ENCODE results near the gene UBE2A. TPM values are rescaled to one million over a fixed set of nuclear protein-coding genes. Genes with fewer than 3 reads are reported as not detected.

UBE2A gene
- 31.0 TPM for total RNA-seq

- DNase-seq = peak; percentile 88
Observed at GRCh38 chrX:119574394-119575266, at the start of gene UBE2A. UBE2A (plus strand) TSS chrX:119574563; CDS start chrX:119574712, 149 bp downstream.

DNA sequence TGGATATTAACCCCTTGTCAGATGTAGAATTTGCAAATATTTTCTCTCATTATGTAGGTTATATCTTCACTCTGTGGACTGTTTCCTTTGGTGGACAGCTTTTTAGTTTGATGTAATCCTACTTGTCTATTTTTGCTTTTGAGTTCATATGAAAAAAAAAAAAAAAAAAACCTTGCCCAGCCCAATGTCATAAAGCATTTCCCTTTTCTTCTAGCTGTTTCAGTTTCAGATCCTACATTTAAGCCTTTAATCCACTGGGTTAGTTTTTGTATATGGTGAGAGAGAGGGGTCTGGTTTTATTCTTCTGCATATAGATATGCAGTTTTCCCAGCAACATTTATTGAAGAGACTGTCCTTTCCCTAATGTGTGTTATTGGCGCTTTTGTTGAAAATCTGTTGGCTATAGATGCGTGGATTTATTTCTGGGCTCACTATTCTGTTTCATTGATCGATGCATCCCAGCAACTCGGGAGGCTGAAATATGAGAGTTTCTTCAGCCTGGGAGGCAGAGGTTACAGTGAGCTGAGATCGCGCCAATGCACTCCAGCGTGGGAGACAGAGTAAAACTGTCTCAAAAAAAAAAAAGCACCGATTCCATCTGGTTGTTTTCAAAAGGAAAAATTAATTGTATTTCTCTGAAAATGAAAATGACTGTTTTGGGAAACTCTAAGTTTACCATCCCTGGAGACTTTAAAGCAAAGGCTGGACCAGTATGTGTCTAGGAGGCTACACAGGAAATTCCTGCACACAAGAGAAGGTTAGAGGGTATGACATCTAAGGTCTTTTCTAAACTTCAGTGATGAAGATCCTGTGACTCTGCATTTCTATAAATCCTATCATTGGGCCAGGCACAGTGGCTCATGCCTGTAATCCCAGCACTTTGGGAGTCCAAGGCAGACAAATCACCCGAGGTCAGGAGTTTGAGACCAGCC lies 44.8 kb upstream of the UBE2A start:
- no peak for DNase-seq

GRCh38 chrX:119537487-119537886 lies 36.9 kb upstream of the UBE2A start:
- no peak for DNase-seq

DNA sequence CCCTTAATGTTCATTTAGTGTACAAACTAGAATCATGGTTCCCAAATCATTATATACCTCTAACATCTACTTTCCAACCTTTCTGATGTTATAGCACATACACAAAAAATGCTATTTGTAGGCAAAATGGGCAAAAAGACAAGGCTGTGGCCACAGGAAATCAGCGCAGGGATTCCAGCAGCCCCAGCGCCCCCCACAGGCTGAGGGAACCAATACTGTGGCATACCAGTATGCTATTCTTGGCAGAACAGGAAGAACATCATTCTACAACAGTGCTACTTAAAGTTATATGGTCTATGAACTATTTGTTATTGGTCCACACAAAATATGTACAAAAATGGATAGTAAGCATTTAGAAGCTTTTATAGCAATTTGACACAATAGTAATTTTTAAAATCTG lies 34.5 kb upstream of the UBE2A start:
- no peak for DNase-seq

DNA sequence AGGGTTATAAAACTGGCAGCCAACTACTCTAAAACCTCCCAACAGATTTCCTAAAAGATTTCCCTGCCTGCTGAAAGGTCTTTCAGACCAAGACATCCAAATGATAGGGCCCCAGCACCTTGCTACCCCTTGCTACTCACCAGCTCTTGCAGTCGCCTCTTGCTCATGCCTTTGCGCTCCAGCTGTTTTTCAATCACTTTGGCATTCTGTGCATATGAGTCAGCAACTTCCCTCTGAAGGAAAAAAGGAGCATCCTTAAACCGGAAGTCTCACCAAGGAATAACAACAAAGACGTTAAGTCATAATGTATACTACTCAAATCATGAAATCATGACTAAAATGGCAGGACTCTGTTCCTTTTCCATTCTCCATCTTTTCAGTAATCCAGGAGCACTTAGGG lies 33.2 kb upstream of the UBE2A start:
- no peak for DNase-seq

DNA sequence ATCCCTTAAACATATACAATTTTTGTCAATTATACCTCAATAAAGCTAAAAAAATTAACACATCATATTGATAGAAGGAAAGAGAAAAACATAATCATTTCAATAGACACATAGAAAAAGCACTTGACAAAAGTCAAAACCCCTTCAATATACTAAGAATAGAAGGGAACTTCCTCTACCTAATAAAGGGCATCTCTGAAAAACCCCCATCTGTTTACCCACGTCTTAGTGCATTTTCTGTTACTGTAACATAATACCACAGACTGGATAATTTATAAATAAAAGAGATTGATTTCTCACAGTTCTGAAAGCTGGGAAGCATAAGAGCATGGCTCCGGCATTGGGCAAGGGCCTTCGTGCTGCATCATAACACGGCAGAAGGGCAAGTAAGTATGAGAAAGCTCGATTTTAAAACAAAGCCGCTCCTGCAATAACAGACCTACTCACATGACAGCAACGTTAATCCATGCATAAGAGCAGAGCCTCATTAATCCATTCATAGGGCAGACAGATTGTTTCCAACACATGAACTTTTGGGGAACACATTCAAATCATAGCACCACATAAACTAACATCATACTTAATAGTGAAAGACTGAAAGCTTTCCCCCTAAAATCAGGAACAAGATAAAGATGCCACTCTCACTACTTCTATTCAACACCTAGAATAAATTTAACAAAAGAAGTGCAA lies 24.9 kb upstream of the UBE2A start:
- no peak for DNase-seq

GRCh38 chrX:119552508-119552907 lies 21.9 kb upstream of the UBE2A start:
- no peak for DNase-seq

DNA sequence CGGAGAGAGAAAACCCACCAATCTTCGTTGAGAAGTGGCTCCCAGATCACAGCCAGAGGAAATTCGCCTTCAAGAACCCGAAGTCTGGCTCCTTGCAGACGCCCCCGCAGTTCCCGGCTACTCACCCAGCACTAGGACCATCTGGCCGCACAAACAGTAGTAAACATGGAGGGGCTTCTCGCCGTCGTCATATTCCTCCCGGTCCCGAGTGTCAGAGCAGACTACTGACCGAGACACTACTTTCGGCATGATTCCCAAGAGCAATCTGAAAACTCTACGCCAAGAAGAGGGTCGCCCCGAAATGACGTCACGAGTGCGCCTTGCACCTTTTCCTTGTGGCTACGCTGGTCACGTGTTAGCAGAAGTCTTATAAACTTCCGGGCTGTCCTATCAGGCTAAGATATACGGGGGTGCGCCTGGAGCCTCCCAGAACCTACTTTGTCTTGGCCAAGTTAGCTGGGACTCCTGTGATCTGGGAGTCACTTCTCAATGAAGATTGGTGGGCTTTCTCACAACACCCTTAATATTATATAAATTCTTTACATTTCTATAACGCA lies 9.2 kb upstream of the UBE2A start, which contains the start of gene STEEP1:
TSS of gene STEEP1 (minus strand) at position 303 of the 557 bp plus-strand sequence. CDS start at position 249, 54 bp downstream.
- DNase-seq = peak; percentile 89

GRCh38 chrX:119570351-119570835 lies 4.0 kb upstream of the UBE2A start:
- DNase-seq = no peak

- DNase-seq = no peak
Observed at GRCh38 chrX:119573222-119573621, 1.1 kb upstream of the UBE2A start.

DNA sequence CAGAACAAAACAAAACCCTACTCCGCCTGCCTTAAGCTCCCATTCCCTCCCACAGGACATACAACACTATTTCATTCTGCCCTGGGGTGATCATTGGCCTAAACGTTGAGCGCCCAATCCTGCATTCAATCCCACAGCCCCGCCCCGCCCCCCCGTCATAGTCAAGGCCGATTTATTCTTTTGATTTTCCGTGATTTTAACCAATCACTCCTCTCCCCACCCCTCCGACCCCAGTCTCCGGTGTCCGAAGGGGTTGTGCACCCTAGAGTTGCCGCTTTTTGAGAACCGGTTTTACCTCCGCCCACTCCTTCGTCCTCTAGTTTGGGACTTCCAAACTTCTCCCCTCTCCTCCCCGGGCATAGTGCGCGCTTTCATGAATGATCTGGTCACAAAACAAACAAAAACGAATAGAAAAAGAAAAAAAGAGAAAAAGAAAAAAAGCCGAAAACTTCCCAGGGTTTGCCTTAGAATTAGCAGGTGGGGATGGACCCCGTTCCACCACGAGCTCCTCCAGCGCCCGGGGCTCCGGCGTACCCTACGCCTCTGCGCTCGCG lies 446 bp upstream of the UBE2A start:
- peak; percentile 38 for DNase-seq

DNA sequence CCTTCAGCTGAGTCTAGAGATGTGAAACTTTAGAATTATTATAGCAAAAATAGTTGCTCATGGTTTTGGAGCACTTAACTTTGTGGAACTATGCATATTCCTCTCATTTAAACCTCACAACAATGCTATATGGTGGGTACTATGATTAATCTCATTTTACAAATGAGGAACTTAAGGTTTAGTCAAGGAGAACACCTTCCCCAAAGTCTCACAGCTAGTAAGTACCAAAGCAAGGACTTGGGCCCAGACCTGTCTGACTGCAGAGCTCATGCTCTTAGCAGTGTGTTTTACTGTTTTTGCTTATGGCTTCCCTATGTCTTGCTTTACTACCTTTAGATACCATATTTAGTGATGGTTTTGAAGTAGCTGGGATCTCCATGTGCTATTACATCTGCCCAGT lies 5.1 kb downstream of the UBE2A start:
- no peak for DNase-seq

GRCh38 chrX:119583431-119584059 lies 9.2 kb downstream of the UBE2A start:
- DNase-seq = no peak

GRCh38 chrX:119589810-119590209 lies 15.4 kb downstream of the UBE2A start:
- DNase-seq = no peak

DNA sequence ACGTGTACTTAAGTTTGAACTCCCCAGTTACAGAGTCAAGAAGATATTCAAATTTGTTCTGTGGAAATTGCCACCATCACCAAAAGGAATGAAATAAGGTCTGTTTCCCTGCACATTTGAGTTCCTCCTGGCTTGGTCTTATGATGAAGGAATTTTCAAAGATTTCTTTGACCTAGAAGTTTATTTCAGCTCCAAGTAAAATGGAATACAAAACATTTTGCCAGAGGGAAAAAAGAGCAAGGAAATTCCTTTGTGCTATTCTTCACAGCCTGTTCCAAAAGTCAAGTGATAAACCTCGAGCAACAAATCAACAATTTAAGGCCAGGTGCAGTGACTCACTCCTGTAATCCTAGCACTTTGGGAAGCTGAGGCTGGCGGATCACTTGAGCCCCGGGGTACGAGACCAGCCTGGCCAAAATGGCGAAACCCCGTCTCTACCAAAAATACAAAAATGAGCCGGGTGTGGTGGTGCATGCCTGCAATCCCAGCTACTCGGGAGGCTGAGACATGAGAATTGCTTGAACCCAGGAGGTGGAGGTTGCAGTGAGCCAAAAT lies 28.4 kb downstream of the UBE2A start:
- DNase-seq = no peak

DNA sequence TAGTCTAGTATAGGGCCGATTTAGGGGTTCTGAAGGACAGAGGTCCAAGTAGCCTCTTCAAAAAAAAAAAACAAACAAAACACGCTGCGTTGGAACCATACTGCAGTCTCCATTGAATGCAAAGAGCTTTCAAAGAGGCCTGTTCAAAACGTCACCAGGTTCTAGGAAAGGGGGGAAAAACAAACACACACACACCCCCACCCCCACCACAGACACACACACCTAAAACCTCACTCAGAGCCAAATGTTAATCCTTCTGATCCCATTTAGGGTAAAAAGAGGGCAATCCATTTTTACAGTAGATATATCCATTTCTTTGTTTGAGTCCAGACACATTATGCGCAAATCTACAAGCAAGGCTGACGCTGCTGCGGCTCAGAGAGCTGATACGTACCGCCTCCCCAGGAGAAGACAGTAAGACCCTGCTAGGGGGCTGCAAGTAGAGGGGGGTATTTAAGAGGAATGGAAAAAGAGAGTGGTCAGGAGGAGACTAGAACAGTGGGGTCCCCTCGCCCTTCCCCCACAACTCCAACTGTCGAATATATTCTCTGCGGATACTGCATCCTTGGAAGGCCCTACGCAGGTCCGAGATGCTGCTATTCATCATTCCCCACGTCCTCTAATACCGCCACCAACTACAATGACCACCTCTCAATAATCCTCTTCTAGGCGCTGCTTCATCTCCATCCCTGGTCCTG lies 30.6 kb downstream of the UBE2A start:
- no peak for DNase-seq

DNA sequence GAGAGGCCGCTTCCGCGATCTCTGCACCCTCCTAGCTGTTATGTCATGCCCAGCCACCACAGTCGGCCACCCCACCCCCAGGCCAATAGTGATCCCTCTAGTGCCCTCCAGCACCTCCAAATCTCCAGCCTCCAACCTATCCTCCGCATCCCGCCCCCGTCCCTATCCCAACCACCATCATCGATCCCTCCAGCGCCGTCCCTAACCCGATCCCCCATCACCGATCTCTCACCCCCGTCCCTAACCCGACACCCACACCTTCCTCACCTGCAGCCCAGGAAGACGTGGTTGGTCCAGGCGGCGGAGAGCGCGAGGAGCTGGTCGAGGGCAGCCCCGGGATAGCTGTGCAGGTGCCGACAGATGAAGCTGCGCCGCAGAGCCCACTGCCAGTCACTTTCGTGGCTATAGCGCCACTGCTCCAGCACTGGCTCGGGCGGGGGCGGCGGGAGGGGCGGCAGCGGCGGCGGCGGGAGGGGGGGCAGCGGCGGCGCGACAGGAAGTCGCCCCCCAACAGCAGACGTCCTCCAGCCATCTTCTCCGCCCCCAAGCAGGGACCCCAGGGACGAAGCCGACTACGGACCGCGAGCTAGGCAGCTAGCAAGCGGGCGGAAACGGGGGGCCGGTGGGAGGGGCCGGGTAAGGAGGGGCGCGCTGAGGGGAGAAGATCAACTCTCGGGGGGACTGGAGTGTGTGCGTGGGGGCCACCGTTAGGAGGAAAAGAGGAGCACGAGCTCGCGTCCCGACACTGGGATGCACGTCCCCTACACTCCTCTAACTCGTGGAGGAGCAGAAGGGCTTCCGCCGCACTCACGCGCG lies 31.3 kb downstream of the UBE2A start:
- no peak for DNase-seq

GRCh38 chrX:119606280-119607017 lies 32.1 kb downstream of the UBE2A start, which contains the start of gene NKRF:
NKRF (minus strand) TSS chrX:119606424.
- peak; percentile 90 for DNase-seq
